8988T (cell line): ENCODE data around the gene WEE1.
A peak's percentile ranks its signal among the peaks of the same experiment; 100 is the strongest.

Source experiments
- DNase-seq: peaks from one replicate; pipeline ENCODE4 v3.0.0; 2011

WEE1 gene

GRCh38 chr11:9567401-9567800, 6.1 kb upstream of the WEE1 start:
- DNase-seq: no peak

GRCh38 chr11:9568161-9568853, 5.2 kb upstream of the WEE1 start:
- no peak for DNase-seq

- DNase-seq: no peak
These were observed 4.4 kb upstream of the WEE1 start for GRCh38 chr11:9568854-9569587.

GRCh38 chr11:9569588-9570164, 3.8 kb upstream of the WEE1 start:
- no peak for DNase-seq

GRCh38 chr11:9570313-9571025, 3.0 kb upstream of the WEE1 start:
- no peak for DNase-seq

GRCh38 chr11:9571071-9571762, 2.3 kb upstream of the WEE1 start:
- no peak for DNase-seq

GRCh38 chr11:9571763-9572115, 1.7 kb upstream of the WEE1 start:
- DNase-seq: no peak

- DNase-seq: no peak
These were observed 528 bp downstream of the WEE1 start for GRCh38 chr11:9573775-9574621.

GRCh38 chr11:9574622-9575259, 1.3 kb downstream of the WEE1 start:
- DNase-seq: no peak

- DNase-seq: peak; percentile 34
These were observed 2.1 kb downstream of the WEE1 start for GRCh38 chr11:9575260-9576240.

- DNase-seq: no peak
These were observed 3.4 kb downstream of the WEE1 start for GRCh38 chr11:9576701-9577381.

GRCh38 chr11:9577556-9577955, 4.1 kb downstream of the WEE1 start:
- DNase-seq: no peak

GRCh38 chr11:9580894-9581293, 7.4 kb downstream of the WEE1 start:
- no peak for DNase-seq

GRCh38 chr11:9581556-9582161, 8.2 kb downstream of the WEE1 start:
- DNase-seq: no peak

GRCh38 chr11:9590717-9591116, 17.2 kb downstream of the WEE1 start:
- no peak for DNase-seq

GRCh38 chr11:9594267-9595046, 21.0 kb downstream of the WEE1 start:
- no peak for DNase-seq

- no peak for DNase-seq
These were observed 23.5 kb downstream of the WEE1 start for GRCh38 chr11:9596926-9597464.

- DNase-seq: no peak
These were observed 26.7 kb downstream of the WEE1 start for GRCh38 chr11:9600166-9600565.
